ENCODE data around the gene FADS6.

FADS6 gene

DNA sequence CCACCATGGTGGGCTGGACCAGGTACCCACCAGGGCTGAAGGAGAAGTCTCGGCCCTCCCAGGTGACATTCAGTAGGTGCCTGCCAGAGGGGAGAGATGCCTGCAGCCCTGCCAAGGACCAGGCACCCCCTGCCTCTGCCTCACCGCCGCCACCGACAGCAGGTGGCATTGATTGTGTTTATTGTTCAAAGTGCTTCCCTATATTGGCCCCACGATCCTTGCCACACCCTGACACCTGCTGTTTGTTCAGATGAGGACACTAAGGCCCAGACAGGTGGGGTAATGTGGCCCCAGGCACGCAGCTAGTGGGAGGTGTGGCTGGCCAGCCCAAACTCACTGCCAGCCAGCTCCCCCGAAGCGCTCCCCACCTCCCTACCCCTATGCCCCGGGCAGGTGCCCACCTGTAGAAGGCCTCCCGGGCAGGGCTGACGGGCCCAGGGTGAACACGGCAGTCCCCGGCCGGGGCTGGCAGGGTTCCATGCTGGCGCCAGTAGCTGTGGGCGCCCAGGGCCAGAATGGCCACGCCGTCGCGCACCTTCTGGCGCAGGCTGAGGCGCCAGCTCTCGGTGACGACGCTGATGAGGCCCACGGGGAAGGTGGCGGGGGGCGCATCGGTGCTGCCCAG, 41.7 kb downstream of the FADS6 start:
- DNase-seq = no peak

DNA sequence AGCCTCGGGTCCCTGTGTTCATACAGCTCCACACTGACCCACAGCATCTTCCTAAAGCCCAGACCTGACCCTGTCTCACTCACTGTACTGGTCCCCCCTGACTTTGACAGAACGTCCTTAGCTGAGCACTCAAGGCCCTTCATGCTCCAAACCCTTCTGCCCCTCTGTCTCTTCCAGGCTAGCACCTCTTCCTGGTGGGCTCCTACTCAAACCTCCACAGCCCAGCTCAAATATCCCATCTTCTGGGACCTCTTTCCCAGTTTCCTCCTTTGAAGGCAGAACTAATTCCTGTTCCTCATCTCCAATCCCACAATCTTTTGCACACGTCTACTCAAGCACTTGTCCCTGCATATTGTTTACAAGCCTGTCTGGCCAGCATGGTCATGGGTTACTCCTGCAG, 42.5 kb downstream of the FADS6 start:
- no peak for DNase-seq

DNA sequence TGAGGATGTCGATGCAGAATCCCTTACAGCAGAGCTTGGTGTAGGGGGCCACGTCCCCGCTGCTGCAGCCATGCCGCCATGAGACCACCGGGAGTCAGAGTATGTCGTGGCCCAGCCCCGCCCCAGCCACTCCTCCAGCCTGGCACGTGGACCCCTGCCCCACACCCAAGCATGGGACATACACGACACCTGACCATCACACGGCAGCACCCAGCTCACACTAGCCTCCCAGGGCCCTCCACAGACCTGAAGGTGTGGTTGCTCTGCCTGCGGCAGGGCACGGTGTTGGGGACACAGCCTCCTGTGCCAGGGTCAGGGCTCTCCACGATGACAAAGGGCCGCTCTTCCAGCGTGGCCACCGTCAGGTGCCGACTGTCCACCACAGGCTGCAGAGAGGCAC, 43.1 kb downstream of the FADS6 start:
- no peak for DNase-seq

DNA sequence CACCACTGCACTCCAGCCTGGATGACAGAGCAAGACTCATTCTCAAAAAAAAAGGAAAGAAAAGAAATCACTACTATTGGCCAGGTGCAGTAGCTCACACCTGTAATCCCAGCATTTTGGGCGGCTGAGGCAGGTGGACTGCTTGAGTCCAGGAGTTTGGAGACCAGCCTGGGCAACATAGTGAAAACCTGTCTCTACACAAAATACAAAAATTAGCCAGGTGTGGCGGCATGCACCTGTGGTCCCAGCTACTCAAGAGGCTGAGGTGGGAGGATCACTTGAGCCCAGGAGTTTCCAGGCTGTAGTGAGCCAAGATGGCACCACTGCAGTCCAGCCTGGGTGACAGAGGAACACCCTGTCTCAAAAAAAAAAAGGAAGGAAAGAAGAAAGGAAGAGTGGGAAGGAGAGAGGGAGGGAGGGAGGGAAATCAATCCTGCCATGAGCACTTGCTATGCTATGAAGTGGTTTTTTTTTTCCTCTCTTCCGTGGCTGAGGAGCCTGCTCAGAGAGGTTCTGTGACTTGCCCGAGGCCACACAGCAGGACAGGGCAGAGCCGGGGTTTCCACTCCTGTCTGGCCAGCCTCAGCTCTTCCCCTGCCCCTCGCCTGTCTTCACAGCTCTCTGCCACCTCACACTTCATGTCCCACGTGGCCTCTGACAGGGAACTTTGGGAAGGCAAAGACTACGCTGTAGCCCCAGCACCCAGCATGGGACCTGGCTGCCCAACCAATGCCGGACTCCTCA, 44.6 kb downstream of the FADS6 start:
- DNase-seq = no peak

DNA sequence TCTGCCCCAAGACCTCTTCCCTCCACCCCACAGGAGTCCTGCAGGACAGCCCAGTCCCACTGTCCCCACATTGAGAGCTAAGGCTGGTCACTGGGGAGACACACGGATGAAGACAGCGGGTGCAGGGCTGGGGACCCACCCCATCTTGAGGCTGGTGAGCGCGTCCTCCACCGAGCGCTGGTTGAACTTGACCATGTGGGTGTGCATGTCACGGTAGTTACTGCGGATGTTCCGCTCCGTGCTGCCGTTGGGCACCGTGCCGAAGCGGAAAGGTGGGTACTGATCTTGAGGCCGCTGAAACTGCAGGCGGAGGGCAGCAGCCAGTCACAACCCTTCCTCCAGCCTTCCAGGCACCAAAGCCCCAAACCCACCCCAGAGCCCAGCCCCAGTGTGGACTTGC, 46.8 kb downstream of the FADS6 start:
- DNase-seq = no peak

DNA sequence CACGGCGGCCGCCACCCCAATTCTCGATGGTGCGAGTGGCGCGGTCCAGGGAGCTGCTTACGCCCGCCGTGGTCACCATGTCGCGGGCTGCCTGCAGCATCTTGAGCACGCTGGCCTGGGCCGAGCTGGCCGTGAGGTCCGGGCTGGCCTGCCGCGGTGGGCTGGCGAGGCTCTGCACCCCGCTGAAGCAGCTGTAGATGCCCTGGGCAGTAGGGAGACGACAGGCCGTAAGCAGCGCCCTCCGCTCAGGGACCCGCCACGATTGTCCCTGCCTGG, 50.1 kb downstream of the FADS6 start:
- no peak for DNase-seq

DNA sequence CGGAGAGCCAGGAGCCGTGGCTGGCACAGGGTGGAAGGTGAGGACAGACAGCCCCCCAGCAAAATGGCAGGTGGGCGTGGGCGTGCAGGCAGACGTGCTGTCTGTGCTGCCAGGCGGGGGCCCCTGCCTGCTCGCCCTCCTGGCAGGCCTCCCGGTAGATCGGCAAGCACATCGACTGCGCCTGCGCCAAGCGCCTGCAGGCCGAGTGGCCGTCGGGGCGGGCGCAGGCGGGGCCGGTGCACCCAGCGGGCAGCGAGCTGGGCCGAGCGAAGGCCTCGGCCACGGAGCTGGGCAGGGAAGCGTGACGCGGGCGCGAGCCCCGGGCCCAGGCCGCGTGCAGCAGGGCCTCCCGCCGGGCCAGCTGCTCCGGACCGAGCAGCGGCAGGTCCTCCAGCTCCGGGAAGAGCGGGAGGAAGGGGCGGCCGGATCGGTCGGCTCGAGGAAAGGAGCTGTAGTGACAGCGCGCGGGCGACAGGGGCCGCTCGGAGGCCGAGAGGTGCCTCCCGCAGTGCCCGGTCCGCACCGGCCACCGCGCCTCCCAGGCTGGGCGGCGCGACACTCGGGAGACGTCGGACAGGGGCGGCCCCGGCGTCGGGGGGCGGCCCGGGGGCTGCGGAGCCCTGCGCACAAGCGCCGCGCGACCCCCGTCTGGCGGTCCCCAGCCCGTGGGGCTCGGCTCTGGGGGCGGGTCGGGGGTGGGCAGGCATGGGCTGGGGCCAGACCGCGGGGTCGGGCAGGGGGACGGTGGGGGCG, 50.7 kb downstream of the FADS6 start:
- no peak for DNase-seq

DNA sequence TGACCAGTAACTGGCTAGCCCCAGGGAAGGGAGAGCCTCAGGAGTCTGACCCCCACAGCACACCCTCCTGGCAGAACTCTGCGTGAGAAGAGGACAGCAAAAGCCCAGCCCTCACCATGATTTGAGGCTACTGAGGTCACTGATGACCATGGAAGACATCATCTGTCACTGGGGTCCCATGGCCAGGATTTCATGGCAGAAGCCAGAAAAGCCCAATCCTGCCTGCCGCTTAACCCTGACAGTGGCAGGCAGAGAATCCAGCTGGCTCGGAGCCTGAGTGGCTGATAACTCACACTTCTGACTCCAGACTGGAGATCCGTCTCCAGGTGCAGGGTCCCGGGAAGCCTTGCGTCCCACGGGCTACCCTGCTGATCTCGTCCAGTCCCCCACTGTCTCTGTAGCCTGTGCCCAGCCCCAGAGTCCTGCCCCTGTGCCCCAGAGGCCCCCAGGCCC, 51.3 kb downstream of the FADS6 start:
- no peak for DNase-seq

DNA sequence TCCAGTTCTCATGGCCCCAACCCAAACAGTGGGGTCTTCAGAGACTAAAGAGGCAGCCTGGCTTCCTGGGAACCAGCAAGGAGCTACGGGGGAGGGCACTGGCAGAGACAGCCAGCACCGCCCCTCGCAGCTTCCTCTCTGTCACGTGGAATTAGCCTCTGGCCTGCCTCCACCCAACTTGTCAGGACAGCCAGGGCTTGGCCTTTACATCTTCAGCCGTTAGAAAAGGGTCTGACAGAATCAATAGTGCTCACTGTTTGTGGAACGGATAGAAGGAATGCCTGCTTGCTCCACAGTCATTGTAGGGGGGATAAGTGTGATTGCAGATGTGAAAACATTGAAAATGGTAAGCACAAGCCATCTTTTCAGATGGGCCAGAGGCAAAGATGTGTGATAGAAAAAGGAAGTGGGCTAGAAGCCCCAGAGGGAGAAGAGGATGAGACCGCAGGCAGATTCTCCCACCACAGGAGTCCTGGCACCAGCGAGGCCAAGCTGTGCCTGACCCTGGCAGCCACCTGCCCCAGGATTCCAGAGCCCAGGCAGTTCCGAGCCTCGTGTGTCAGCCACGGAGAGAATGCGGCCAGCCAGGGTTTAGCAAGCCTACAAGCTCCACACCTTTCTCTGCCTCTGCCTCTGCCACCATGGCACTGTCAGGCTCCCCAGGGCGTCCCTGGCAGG, 52.3 kb downstream of the FADS6 start:
- DNase-seq = no peak

DNA sequence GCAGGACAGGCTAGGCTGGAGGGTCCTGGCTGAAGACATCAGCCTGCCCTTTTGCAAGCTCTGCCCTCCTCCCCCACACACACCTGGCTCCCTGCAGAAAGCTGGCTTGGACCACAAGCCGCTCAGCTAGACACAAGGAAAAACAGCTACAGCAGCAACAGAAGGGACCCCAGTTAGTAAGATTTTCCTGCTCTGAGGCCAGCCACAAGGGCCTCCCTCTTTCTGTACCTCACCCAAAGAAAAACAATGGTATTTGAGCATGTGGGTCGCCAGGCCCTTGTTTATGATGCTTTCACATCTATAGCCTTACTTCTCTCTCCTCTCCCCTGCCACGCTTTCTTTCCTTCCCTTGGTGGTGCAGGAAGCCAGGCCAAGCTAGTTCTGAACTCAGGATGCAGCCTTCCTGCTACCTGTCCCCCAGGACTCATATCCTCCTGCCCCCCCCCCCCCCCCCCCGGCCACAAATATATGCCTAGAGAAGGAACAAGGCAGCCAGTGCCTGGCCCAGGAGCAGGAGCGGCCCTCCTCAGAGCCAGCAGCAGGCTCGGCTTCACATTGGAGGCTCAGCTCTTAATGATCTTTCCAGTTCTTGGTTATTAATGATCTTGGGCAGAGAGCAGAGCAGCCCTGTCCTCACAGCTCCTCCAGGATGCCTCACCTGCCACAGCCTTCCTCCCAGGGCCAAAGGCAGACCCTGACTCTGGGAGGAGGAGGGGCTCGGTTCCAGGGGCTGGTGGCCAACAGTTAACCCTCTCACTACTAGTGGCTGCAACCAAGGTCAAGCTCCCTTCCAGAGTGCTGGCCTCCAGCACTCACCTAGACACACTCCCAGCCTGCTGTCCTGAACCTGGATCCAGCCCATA, 53.2 kb downstream of the FADS6 start:
- no peak for DNase-seq

DNA sequence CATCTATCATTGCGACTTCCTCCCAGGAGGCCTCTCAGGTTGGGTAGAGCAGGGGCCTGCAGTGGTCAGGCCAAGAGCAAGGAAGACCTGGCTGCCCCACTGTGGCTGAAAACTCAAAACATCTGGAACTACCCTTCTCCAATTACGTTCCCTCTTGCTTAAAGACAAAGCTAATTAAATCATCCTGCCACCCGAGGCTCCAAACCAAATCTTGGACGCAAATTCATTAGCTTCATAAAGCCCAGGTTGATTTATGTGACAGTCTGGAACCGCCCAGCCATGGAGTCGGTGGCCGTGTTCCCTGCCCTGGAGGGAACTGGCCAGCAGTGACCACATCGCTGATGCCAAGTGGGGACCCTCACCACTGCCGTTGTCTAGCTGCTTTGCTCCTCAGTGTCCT, 55.2 kb downstream of the FADS6 start:
- no peak for DNase-seq

DNA sequence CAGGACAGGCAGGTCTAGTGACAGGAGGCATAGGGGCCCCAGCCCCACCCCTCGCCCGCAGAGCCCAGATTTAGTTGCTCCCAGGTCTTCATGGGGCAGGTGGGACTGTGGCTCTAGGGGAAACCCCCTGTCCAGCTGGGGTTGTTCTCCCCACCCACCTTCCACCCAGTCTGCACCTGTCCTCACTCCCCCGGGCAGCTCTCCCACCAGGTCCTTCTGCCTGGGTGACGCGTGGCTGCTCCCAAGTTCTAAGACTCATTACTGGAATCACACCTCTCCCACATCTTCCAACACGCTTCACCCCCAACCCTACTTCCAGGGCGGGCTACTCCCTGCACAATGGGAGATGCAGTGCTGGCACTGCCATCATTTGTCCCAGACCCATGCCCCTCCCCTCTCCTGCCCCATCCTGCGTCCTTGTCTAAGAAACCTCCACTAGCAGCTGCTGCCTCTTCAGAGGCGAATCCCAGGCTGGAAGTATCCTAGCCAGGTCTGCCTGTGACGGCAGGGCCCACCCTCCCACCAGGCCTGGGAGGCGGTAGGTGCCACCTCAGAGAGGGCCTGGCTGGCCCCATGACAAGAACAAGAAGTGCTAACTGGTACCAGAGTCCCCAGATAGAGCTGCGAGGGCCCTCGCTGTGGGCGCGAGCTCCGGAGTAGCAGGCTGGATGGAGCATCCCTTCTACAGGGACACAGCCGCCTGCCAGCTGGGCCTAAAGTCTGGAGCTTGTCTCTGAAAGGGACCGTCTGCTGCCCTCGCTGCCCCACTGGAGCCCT, 56.6 kb downstream of the FADS6 start:
- no peak for DNase-seq

DNA sequence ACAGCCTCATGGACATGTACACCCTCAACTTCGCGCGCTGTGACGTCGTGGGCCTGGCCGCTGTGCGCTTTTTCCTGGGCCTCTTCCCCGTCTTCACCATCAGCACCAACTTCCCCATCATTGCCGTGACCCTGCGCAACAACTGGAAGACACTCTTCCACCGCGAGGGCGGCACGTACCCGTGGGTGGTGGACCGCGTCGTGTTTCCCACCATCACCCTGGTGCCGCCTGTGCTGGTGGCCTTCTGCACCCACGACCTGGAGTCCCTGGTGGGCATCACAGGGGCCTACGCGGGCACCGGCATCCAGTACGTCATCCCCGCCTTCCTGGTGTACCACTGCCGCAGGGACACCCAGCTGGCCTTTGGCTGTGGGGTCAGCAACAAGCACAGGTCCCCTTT, 57.2 kb downstream of the FADS6 start:
- DNase-seq = no peak

DNA sequence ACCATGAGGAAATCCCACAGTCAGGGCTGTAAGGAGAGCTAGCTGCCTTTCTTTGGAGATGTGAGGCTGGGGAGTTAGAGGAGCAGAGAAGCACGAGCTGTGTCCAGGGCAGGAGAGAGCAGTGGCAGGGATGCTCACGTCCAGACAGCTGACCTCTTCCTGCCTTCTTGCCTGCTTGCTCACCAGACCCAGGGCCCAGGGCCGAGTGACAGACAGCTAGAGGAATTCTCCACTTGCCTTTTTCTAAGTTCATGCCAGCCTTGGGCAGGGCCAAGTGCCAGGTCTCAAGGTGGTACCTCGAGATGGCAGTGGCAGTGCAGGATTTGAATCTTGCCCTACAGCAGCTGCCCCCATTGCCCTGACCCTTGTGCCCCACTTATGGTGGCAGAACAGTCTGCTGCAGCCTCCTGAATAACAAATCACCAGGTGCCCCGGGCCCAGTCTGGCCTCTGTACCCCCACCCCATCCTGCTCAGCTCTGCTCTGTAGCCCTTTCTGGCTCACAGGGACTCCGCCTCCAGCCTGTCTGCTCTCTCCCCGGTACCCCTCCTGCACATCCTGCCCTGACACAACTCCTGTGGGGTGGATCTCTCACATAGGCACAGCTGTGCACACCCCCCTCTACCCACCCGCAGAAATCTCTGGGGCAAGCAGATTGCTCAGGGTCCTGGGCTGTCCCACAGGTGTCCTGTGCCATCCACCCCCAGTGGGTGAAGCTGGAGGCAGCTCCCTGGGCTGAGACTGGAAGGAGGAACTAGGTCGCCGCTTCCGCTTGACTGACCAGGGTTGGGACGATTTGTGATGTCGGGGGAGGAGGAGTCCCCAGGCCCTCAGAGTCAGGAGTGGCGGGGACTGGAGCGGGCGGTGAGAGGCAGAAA, 59.7 kb downstream of the FADS6 start:
- no peak for DNase-seq

DNA sequence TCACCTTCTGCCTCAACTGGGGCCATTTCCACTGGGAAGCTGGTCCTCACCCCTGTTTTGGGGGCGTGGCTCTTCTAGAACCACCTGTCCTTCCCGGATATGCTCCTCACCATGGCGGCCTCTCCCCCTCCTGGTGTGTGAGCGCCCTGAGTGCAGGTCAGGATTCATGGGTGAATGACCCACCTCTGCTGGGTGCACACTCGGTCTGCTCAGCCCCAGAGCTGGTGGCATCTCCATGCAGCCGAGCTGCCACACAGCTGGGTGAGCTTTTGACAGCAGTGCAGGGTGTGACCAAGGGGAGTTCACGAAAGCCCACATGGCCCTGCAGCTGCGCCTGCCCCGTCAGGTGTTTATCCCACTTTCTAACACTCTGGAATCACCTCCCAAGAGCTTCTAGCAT, 61.0 kb downstream of the FADS6 start:
- no peak for DNase-seq

DNA sequence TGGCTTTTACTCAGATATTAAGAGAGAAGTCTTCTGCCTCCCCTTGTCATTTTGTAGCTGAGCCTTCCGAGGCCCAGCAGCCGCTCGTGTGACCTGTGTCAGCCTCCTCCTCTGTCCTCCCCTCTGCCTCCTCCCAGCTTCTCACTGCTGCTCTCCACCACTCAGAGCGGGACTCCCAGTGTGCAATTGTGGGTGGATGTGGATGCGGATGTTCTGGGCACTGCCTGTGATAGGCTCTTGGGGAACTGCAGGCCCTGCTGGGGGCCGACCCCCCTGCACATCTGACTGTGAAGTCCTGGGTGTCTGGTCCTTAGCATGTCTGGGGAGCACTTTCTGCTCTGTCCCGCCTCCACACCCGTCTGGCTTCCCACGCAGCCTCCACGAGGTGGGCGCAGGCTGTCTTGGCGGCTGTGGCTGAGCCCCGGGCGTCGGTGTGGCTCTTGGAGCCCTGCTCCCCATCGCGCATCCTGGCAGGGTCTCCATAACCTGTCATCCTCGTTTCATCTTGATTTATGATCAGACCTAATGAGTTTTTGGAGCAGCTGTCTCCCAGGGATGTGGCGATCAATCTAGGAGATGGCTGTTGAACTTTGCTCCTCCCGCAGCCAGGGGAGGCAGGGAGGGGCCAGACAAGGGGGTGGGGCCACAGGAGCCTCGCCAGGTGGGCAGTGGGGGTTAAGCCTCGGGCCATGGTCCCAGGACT, 61.8 kb downstream of the FADS6 start:
- no peak for DNase-seq

DNA sequence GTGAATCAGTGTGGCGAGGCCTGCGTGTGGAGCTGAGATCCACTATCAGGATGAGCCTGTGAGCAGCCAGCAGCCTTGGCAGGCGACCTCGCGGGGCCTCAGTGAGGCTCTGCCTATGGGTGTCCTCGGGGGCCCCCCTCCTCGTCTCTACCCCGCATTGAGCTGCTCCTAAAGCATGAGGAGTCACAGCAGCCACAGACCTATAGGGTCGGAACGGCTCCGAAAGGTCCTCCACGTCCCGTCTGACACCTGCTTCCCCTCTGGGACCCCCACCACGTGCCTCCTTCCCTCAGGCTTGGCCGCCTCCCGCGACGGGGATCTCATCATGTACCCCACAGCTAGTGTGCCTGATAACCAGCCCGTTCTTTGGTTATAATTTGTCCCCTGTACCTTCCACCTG, 62.6 kb downstream of the FADS6 start:
- DNase-seq = no peak

DNA sequence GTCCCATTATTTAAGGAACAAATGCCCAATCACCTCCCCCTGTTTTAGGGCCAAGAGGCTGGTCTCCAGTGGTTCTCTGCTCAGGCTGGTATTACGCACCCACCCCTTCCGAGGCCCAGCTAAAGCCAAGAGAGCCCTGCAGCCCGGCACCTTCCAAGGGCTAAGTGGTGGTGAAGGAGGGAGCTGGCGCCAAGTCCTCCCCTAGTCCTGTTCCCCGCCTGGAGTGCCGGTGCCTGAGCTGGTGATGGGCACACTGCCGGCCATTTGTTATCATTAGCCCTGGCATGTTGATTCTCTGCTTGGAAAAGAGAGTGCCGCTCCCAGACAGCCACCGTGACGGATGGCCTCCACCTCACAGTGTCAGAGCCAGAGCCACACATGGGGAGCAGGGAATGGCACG, 65.6 kb downstream of the FADS6 start:
- DNase-seq = no peak
